ENCODE measurements around the gene SPECC1. TPM values are rescaled to one million over a fixed set of nuclear protein-coding genes. Genes with fewer than 3 reads are reported as not detected.

The SPECC1 gene
- total RNA-seq, 1 donor from 2014 or later = 83.0 TPM

DNA sequence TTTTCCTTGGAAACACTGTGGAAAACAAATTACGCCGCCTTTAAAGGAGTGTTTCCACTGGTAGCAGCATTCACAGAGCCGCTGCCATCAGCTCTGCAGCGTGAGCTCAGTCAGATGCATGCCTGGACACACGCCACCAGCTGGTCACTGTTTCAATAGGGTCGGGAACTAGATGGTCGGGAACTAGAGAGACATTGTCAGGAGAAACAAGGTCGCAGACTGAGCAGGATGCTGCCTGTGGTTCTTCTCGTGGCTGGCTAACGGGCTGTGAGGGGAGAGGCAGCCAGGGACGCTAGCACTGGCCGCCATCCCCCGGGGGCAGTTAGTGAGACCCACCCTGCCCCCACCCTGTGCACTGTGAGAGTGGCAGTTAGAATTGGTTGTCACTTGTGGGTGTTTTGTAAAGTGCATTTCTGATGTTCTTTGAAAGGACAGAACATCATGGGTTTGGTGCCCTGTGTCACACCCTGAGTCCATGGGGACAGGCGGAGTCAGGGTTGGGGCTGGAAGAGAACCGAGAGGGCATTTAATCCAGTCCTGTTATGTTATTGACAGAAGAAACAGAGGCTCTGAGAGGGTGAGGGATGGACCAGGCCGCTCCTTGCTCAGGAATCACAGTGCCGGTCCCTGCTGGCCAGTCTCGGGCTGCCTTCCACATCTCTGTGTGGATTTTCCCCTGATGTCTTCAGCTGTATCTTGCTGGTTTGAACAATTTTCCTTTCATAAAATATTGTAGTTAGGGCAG is 86.3 kb downstream of the SPECC1 start:
- no peak overlapping the region for H3K27ac ChIP-seq (ENCODE audit: low read depth, low read length)
- peak overlapping the region; percentile 23 for H3K4me3 ChIP-seq (ENCODE audit: insufficient read depth, low read depth, low read length)
- Mint-ChIP-seq H3K36me3 (ENCODE audit: low read depth, unreplicated experiment) (no peaks in the 10 kb centered on the region), H3K27me3 (ENCODE audit: low read depth, unreplicated experiment) (no peaks in the 10 kb centered on the region), H3K9me3 (ENCODE audit: unreplicated experiment) (no peaks in the 10 kb centered on the region), H3K4me1 (ENCODE audit: low read depth, unreplicated experiment) (peaks cover 18% of the 10 kb centered on the region), H3K27ac (ENCODE audit: unreplicated experiment) (peak overlapping the region; percentile 58), H3K4me3 (ENCODE audit: unreplicated experiment) (no peak overlapping the region)
- no peaks in the 10 kb centered on the region for H3K79me2 ChIP-seq (ENCODE audit: insufficient read depth, low read length)
- peak overlapping the region; percentile 82 for H2AFZ ChIP-seq (ENCODE audit: low read depth, low read length)
- H3K4me1 ChIP-seq (ENCODE audit: insufficient read depth, low read length) = peaks cover 21% of the 10 kb centered on the region
- TF ChIP-seq, protein P1, sequence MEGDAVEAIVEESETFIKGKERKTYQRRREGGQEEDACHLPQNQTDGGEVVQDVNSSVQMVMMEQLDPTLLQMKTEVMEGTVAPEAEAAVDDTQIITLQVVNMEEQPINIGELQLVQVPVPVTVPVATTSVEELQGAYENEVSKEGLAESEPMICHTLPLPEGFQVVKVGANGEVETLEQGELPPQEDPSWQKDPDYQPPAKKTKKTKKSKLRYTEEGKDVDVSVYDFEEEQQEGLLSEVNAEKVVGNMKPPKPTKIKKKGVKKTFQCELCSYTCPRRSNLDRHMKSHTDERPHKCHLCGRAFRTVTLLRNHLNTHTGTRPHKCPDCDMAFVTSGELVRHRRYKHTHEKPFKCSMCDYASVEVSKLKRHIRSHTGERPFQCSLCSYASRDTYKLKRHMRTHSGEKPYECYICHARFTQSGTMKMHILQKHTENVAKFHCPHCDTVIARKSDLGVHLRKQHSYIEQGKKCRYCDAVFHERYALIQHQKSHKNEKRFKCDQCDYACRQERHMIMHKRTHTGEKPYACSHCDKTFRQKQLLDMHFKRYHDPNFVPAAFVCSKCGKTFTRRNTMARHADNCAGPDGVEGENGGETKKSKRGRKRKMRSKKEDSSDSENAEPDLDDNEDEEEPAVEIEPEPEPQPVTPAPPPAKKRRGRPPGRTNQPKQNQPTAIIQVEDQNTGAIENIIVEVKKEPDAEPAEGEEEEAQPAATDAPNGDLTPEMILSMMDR (IDR thresholded peaks at IDR 0.05; ENCODE audit: insufficient read depth, low read depth, low read length) = peak; percentile 36
- TF ChIP-seq EZH2 (IDR thresholded peaks at IDR 0.05; ENCODE audit: insufficient read depth, low read length) = no peak
- H3K36me3 ChIP-seq (ENCODE audit: insufficient read depth, low read length) = no peaks in the 10 kb centered on the region
- peak; percentile 38 for DNase-seq (ENCODE audit: low read depth)
- H4K20me1 ChIP-seq (ENCODE audit: insufficient read depth, low read length) = no peaks in the 10 kb centered on the region
- peak overlapping the region; percentile 76 for H3K4me2 ChIP-seq (ENCODE audit: low read length)
- no peaks in the 10 kb centered on the region for H3K9me3 ChIP-seq (ENCODE audit: insufficient read depth, low read depth, low read length)
- no peak for FAIRE-seq
- peak overlapping the region; percentile 28 for H3K9ac ChIP-seq (ENCODE audit: low read length)
- no peaks in the 10 kb centered on the region for H3K27me3 ChIP-seq (ENCODE audit: insufficient read depth, low read length)

DNA sequence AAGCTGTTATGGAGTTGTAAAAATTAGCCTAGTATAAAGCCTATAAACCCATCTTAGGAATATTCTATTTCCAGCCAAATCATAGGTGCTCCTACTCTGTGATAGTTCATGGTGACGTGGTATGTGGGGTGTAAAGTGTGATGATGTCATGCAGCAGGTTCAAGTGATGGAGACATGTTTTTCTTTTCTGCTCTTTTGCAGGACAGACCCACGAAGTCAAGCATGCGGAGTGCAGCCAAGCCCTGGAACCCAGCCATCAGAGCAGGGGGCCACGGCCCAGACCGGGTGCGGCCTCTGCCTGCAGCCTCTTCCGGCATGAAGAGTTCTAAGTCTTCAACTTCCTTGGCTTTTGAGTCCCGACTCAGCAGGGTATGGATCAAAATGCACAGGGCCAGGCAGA is 87.3 kb downstream of the SPECC1 start:
- no peak overlapping the region for H3K27ac Mint-ChIP-seq (ENCODE audit: unreplicated experiment)
- no peak overlapping the region for H2AFZ ChIP-seq (ENCODE audit: low read depth, low read length)
- peaks cover 17% of the 10 kb centered on the region for H3K4me1 ChIP-seq (ENCODE audit: insufficient read depth, low read length)
- no peak overlapping the region for H3K4me3 Mint-ChIP-seq (ENCODE audit: unreplicated experiment)
- H3K36me3 ChIP-seq (ENCODE audit: insufficient read depth, low read length) = no peaks in the 10 kb centered on the region
- peaks cover 9% of the 10 kb centered on the region for H3K4me1 Mint-ChIP-seq (ENCODE audit: low read depth, unreplicated experiment)
- no peaks in the 10 kb centered on the region for H3K9me3 ChIP-seq (ENCODE audit: insufficient read depth, low read depth, low read length)
- no peak overlapping the region for H3K27ac ChIP-seq (ENCODE audit: low read depth, low read length)
- peaks cover 2% of the 10 kb centered on the region for H3K9me3 Mint-ChIP-seq (ENCODE audit: unreplicated experiment)
- TF ChIP-seq EZH2 (IDR thresholded peaks at IDR 0.05; ENCODE audit: insufficient read depth, low read length) = no peak
- TF ChIP-seq, protein P1 (IDR thresholded peaks at IDR 0.05; ENCODE audit: insufficient read depth, low read depth, low read length) = no peak
- no peak overlapping the region for H3K4me3 ChIP-seq (ENCODE audit: insufficient read depth, low read depth, low read length)
- FAIRE-seq = no peak
- no peaks in the 10 kb centered on the region for H3K36me3 Mint-ChIP-seq (ENCODE audit: low read depth, unreplicated experiment)
- H3K79me2 ChIP-seq (ENCODE audit: insufficient read depth, low read length) = no peaks in the 10 kb centered on the region
- no peaks in the 10 kb centered on the region for H3K27me3 ChIP-seq (ENCODE audit: insufficient read depth, low read length)
- no peaks in the 10 kb centered on the region for H3K27me3 Mint-ChIP-seq (ENCODE audit: low read depth, unreplicated experiment)
- DNase-seq (ENCODE audit: low read depth) = no peak
- H3K9ac ChIP-seq (ENCODE audit: low read length) = no peak overlapping the region
- no peaks in the 10 kb centered on the region for H4K20me1 ChIP-seq (ENCODE audit: insufficient read depth, low read length)
- no peak overlapping the region for H3K4me2 ChIP-seq (ENCODE audit: low read length)

DNA sequence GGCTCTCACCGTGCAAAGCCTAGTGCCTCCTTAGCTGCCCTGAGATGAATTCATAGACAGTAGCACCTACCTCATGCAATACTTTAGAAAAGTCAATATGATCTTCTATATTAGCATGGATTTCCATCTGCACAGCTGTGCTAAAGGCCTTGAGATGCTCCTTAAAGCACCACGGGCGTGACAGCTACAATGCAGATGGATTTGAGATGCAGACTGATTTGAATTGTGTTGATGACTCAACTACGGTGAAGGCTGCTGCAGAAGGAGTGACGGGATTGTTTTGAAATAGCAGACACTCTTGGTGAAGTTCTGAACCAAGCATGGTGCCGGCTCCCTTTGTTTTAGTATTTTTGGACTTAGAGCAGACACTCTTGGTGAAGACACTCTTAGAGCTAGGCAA is 88.2 kb downstream of the SPECC1 start:
- no peaks in the 10 kb centered on the region for H3K36me3 Mint-ChIP-seq (ENCODE audit: low read depth, unreplicated experiment)
- no peak overlapping the region for H3K4me3 Mint-ChIP-seq (ENCODE audit: unreplicated experiment)
- peaks cover 2% of the 10 kb centered on the region for H3K27me3 ChIP-seq (ENCODE audit: insufficient read depth, low read length)
- peaks cover 2% of the 10 kb centered on the region for H3K9me3 Mint-ChIP-seq (ENCODE audit: unreplicated experiment)
- H3K4me1 Mint-ChIP-seq (ENCODE audit: low read depth, unreplicated experiment) = peaks cover 4% of the 10 kb centered on the region
- FAIRE-seq (no peak), DNase-seq (ENCODE audit: low read depth) (no peak)
- no peak overlapping the region for H3K4me3 ChIP-seq (ENCODE audit: insufficient read depth, low read depth, low read length)
- no peak overlapping the region for H2AFZ ChIP-seq (ENCODE audit: low read depth, low read length)
- H3K36me3 ChIP-seq (ENCODE audit: insufficient read depth, low read length) = no peaks in the 10 kb centered on the region
- TF ChIP-seq, protein P1 (IDR thresholded peaks at IDR 0.05; ENCODE audit: insufficient read depth, low read depth, low read length) = no peak
- no peak for TF ChIP-seq EZH2 (IDR thresholded peaks at IDR 0.05; ENCODE audit: insufficient read depth, low read length)
- peaks cover 8% of the 10 kb centered on the region for H3K4me1 ChIP-seq (ENCODE audit: insufficient read depth, low read length)
- H3K27ac ChIP-seq (ENCODE audit: low read depth, low read length) = no peak overlapping the region
- H3K9ac ChIP-seq (ENCODE audit: low read length) = no peak overlapping the region
- no peak overlapping the region for H3K4me2 ChIP-seq (ENCODE audit: low read length)
- no peaks in the 10 kb centered on the region for H3K79me2 ChIP-seq (ENCODE audit: insufficient read depth, low read length)
- peaks cover 4% of the 10 kb centered on the region for H3K27me3 Mint-ChIP-seq (ENCODE audit: low read depth, unreplicated experiment)
- H4K20me1 ChIP-seq (ENCODE audit: insufficient read depth, low read length) = no peaks in the 10 kb centered on the region
- H3K27ac Mint-ChIP-seq (ENCODE audit: unreplicated experiment) = no peak overlapping the region
- H3K9me3 ChIP-seq (ENCODE audit: insufficient read depth, low read depth, low read length) = no peaks in the 10 kb centered on the region

Data from astrocyte (in vitro differentiated cells and primary cell).